Activated T-cell treated with anti-CD3 and anti-CD28 coated beads for 1 hour (primary cell): ENCODE results near the gene GNGT2.

Experiments used
- DNase-seq: peaks from one replicate; pipeline ENCODE4 v3.0.0-alpha.2; 2020; ENCODE audit warnings: low read depth

The GNGT2 gene

GRCh38 chr17:49168706-49169105, 41.7 kb downstream of the GNGT2 start:
- no peak for DNase-seq

DNA sequence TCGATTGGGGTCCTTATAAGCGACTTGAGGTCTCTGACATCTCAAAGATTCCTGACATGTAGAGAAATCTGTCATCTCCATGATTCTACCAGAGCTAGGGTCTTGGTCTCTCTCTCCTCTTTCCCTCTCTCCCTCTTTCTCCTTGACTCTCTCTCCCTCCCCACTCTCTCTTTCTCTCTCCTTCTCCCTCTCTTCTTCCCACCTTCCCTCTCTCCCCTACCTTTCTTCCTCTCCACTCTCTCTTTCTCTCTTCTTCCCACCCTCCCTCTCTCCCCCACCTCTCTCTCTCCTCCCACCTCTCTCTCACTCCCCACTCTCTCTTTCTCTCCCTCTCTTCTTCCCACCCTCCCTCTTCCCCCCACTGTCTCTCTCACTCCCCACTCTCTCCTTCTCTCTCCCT, 45.2 kb downstream of the GNGT2 start:
- no peak for DNase-seq

- no peak for DNase-seq
Observed at GRCh38 chr17:49162866-49163265, 47.5 kb downstream of the GNGT2 start.

DNA sequence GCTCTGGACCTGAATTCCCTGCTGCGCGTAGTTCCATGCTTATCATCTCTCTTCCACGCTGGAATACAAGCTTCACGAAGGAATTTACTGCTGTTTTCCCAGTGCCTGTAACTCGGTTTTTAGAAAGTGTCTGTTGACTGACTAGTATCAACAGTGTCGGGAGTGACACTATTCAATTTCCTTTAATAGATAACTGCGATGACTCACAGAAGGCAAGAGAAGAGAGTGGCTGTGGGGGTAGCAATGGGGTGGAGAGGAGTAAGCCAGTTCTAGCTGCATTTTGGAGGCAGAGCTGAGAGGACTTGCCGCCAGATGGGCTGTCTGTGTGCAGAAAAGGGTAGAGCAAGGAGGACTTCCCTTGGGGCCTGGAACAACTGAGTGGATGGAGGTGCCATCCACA, 52.6 kb downstream of the GNGT2 start:
- DNase-seq: no peak

DNA sequence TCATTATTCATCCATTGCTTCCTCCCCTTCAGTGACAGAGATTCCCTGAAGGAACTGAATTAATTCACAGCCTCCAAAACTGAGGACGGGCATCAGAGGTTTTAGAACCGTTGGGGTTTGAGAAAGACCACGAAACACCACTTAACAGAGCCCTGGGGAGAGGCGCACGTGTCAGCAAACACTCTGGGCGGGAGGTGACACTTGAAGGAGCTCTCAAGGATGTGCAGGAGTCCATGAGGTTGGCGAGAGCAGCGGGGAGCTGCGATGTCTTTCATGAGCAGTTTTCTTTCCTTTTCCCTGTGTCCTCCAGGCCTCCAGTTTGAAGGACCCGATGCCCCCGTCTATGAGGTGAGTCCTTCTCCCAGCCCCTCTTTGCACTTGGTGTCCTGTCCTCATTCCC, 54.1 kb downstream of the GNGT2 start:
- DNase-seq: no peak
